Chondrocyte (in vitro differentiated cells): ENCODE results near the gene MRFAP1. TPM values are rescaled to one million over a fixed set of nuclear protein-coding genes. Genes with fewer than 3 reads are reported as not detected.
"Not testable (repeated sequence)": the region's sequence is repeated elsewhere in the genome, so short reads cannot be mapped to it uniquely, and the experiment has no call there.

Experiments used
- DNase-seq: peaks from one replicate; pipeline ENCODE4 v3.0.0; 2021; ENCODE audit warnings: mixed read lengths, low spot score
- H3K27ac Mint-ChIP-seq: one replicate; pipeline ENCODE4 v1.8.0; 2021; ENCODE audit warnings: mild to moderate bottlenecking, moderate library complexity, mixed read lengths; ENCODE audit not compliant: unreplicated experiment
- H3K27me3 Mint-ChIP-seq: 2 replicates; pipeline ENCODE4 v1.8.0; 2021; ENCODE audit warnings: low read depth, mixed read lengths
- H3K36me3 Mint-ChIP-seq: 2 replicates; pipeline ENCODE4 v1.8.0; 2021; ENCODE audit warnings: low read depth, mixed read lengths
- H3K4me1 Mint-ChIP-seq: 2 replicates; pipeline ENCODE4 v1.8.0; 2021; ENCODE audit warnings: low read depth, mild to moderate bottlenecking, mixed read lengths
- H3K4me3 Mint-ChIP-seq: one replicate; pipeline ENCODE4 v1.8.0; 2021; ENCODE audit warnings: mild to moderate bottlenecking, moderate library complexity, mixed read lengths; ENCODE audit not compliant: unreplicated experiment
- H3K9me3 Mint-ChIP-seq: 2 replicates; pipeline ENCODE4 v1.8.0; 2021; ENCODE audit warnings: low read depth, mixed read lengths
- CTCF ChIP-seq: fragments of 200-600 bp; sonication (generic); IDR thresholded peaks from 2 replicates; pipeline ENCODE4 v1.5.0; 2021; ENCODE audit warnings: antibody characterized with exemption, mild to moderate bottlenecking, moderate library complexity
- total RNA-seq: library from RNA; stranded (reverse); gene quantifications from 3 replicates; pipeline ENCODE4 v1.2.1, GENCODE V29; 2021

Gene MRFAP1
- total RNA-seq, 1 donor from 2014 or later: 250 TPM

GRCh38 chr4:6671648-6672047, 31.2 kb downstream of the MRFAP1 start:
- Mint-ChIP-seq H3K27me3 (no peaks in the 10 kb centered on the region), H3K36me3 (peaks cover 15% of the 10 kb centered on the region), H3K27ac (no peak overlapping the region), H3K9me3 (no peaks in the 10 kb centered on the region), H3K4me3 (no peak overlapping the region), H3K4me1 (peaks cover 31% of the 10 kb centered on the region)
- TF ChIP-seq CTCF: no peak
- DNase-seq: no peak

GRCh38 chr4:6672131-6672530, 31.6 kb downstream of the MRFAP1 start:
- Mint-ChIP-seq H3K27ac (no peak overlapping the region), H3K9me3 (no peaks in the 10 kb centered on the region), H3K4me3 (no peak overlapping the region), H3K4me1 (peaks cover 35% of the 10 kb centered on the region), H3K27me3 (no peaks in the 10 kb centered on the region), H3K36me3 (peaks cover 17% of the 10 kb centered on the region)
- no peak for DNase-seq
- TF ChIP-seq CTCF: no peak

- peaks cover 17% of the 10 kb centered on the region for H3K36me3 Mint-ChIP-seq
- H3K9me3 Mint-ChIP-seq, DNase-seq, H3K27ac Mint-ChIP-seq, H3K27me3 Mint-ChIP-seq, H3K4me3 Mint-ChIP-seq: not testable (repeated sequence)
- peaks cover 35% of the 10 kb centered on the region for H3K4me1 Mint-ChIP-seq
Observed at GRCh38 chr4:6672541-6673190, 32.2 kb downstream of the MRFAP1 start.

GRCh38 chr4:6673191-6673659, 32.7 kb downstream of the MRFAP1 start:
- Mint-ChIP-seq H3K4me3 (peak overlapping the region; percentile 89), H3K36me3 (peaks cover 17% of the 10 kb centered on the region), H3K4me1 (peaks cover 35% of the 10 kb centered on the region), H3K27ac (peak overlapping the region; percentile 90)
- H3K27me3 Mint-ChIP-seq, H3K9me3 Mint-ChIP-seq, DNase-seq: not testable (repeated sequence)

- no peak for TF ChIP-seq CTCF
- Mint-ChIP-seq H3K9me3 (no peaks in the 10 kb centered on the region), H3K36me3 (peaks cover 17% of the 10 kb centered on the region), H3K27me3 (no peaks in the 10 kb centered on the region), H3K4me3 (peak overlapping the region; percentile 89), H3K27ac (peak overlapping the region; percentile 90), H3K4me1 (peaks cover 35% of the 10 kb centered on the region)
- peak; percentile 97 for DNase-seq
Observed at GRCh38 chr4:6673660-6674499, 33.4 kb downstream of the MRFAP1 start.

- Mint-ChIP-seq H3K9me3 (no peaks in the 10 kb centered on the region), H3K27me3 (no peaks in the 10 kb centered on the region), H3K36me3 (peaks cover 17% of the 10 kb centered on the region), H3K27ac (peak overlapping the region; percentile 65), H3K4me1 (peaks cover 35% of the 10 kb centered on the region), H3K4me3 (peak overlapping the region; percentile 89)
- no peak for DNase-seq
- peak; percentile 72 for TF ChIP-seq CTCF
Observed at GRCh38 chr4:6674500-6675149, 34.1 kb downstream of the MRFAP1 start.
